NCI-H2081 treated with DMSO at 0.1 percent for 48 hours (cell line): ENCODE data around the gene DDX11.
"Not testable (repeated sequence)": the region's sequence is repeated elsewhere in the genome, so short reads cannot be mapped to it uniquely, and the experiment has no call there.

ENCODE experiments used
- DNase-seq: peaks from one replicate; lab custom pipeline; 2025; lab: John Stamatoyannopoulos, UW

Gene DDX11

DNA sequence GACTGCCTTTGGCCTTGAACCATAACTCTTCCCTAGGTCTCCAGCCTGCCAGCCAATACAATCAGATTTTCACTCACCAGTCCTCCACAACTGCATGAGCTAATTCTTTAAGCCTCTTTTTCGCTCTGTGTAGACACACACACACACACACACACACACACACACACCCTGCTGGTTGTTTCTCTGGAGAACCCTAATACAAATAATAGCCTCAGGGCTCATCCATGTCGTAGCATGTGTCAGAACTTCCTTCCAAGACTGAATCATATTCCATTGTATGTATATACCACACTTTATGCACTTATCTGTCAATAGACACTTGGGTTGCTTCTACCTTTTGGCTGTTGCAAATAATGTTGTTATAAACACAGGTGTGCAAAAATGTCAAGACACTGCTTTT lies 6.0 kb upstream of the DDX11 start:
- not testable (repeated sequence) for DNase-seq

DNA sequence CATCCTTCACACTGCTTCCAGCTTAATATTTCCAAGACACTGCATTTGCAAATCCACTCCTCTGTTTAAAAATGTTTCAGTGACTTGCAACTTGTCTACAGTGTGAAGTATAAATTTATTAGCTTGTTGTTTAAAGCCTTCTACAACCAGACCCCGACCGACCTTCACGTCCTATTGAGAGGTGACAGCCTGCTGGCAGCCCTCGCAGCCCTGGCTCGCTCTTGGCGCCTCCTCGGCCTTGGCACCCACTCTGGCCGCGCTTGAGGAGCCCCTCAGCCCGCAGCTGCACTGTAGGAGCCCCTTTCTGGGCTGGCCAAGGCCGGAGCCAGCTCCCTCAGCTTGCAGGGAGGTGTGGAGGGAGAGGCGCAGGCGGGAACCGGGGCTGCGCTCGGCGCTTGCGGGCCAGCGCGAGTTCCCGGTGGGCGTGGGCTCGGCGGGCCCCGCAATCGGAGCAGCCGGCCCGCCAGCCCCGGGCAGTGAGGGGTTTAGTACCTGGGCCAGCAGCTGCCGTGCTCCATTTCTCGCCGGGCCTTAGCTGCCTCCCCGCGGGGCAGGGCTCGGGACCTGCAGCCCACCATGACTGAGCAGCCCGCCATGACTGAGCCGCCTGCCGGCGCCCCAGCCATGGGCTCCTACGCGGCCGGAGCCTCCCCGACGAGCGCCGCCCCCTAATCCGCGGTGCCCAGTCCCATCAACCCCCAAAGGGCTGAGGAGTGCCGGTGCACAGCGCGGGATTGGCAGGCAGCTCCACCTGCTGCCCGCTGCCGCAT lies 2.5 kb upstream of the DDX11 start:
- DNase-seq, result not testable (repeated sequence)

DNA sequence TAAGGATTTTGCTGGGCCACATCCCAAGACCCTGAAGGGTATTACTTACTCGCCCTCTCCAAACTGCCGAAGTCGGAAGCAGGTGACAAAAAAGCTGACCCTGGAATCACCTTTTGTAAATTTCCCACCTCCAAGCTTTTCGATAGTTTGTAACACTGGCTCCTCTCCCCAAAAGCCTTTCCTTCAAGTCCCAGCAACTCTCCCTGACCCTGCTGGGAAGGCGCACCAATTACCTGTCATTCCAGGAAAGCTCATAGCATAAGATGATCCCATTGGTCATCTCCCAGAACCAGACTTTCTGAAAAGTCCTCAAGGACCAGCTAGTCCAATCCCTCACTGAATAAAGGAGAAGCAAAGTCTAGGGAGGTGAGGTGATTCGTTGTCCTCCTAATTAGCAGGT lies 698 bp upstream of the DDX11 start:
- not testable (repeated sequence) for DNase-seq

DNA sequence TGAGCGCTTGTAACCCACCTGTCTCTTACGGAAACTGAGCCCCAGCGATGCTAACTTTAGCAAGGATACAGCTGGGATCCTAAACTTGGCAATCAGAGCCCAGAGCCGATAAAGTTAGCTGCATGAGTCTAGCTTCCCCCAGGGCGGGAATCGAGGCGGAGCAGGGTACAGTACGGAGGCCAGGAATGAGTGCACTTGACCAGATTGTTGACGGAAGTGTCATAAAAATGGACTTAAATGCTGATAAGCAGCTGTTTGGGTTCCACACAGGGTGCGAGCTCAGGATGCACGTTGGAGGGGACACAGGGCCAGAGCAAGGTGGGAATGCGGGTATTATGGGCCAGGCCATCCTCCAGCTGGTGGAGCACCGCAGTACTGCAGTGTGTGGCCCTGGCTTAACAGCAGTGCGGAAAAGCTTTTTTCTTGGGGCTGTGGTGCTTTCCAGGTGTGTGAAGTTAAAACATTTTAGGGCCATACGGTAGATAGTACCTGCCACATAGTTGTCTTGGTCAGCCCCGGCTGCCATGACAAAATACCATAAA lies 744 bp downstream of the DDX11 start:
- DNase-seq, result not testable (repeated sequence)

DNA sequence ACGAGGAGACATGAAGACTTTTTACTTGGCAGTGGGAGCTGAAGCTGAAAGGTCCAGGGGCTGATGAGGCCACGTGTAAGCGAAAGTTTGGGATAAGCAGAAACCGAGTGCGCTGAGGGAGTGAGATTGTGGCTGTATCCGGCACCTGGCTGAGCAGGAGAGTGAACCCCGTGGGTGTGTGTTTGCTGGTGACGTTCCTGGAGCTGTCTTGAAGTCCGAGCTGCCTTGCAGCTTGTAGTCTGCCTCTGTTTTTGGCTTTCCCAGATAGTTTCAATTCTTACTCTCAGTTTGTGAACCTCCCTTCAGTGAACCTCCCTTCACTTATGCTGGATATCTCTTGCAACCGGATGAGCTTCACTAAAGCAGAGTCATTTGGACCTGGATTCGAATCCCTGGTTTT lies 2.5 kb downstream of the DDX11 start:
- not testable (repeated sequence) for DNase-seq

DNA sequence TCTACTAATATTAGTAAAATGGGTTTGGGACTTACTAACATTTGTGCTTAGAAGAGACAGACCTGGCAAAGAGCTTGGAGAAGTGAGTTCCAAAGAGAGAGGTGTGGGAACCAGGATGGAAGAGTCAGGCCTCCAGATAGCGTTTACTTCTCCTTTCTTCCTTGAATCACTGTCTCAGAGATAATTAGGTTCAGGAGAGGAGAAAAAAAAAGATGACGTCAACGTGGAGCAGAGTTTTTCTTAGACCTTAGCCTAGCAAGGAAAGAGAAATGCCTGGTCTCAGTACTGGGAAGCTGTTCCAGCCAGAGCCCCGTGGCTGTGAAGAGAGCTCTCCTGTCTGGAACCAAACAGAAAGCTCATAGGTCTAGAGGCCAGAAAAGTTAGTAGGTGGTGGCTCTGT lies 3.4 kb downstream of the DDX11 start:
- not testable (repeated sequence) for DNase-seq

DNA sequence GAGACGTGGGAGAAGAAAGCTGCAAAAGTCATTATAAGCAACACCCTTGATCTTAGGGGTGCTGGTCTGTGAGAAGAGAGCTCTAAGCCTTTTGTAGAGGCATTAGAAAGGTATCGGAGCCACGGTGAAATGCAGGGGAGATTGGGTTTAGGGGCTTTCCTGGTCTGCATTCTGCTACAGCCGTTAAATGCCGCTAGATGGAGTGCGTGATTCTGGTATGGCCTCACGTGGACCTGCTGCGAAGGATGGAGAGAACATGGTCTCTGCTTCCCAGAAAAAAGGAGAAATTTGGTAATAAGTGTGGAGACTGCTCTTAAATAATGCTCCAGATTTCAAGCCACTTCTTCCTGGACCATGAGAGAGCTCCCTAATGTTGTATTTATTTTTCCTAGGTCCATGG lies 4.3 kb downstream of the DDX11 start:
- DNase-seq, result not testable (repeated sequence)

DNA sequence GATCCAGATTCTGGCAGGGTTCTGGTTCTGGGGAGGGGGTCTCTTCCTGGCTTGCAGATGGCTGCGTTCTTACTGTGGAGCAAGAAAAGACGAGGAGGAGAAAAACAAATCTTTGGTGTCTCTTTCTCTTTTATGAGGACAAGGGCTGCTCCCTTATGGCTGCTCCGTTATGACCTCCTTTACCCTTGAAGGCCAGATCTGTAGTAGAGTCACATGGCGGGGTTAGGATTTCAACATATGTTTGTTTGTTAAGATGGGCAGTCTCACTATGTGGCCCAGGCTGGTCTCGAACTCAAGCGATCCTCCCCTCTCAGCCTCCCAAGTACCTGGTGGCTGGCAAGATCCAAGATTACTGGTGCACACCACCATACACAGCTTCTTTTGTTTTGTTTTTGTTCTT lies 5.8 kb downstream of the DDX11 start:
- DNase-seq, result not testable (repeated sequence)

DNA sequence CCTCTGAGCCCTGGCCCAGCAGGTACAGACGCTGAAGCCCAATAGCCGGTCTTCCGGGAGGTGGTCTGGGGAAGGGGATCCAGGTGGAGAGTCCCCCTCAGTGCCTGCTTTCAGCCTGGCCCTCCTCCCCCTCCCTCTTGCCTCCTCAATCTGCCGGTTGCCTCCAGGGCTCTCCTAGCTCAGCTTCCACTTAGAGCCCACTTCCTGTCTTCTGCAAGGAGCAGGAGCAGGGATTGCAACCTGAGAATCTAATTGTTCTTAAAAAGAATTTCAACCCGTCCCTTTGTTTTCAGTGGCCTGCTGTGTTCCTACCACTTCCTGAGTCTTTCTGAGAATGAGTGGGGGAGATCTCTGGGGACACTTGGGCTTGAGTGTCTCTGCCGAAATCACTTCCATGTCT lies 6.6 kb downstream of the DDX11 start:
- DNase-seq, result not testable (repeated sequence)

DNA sequence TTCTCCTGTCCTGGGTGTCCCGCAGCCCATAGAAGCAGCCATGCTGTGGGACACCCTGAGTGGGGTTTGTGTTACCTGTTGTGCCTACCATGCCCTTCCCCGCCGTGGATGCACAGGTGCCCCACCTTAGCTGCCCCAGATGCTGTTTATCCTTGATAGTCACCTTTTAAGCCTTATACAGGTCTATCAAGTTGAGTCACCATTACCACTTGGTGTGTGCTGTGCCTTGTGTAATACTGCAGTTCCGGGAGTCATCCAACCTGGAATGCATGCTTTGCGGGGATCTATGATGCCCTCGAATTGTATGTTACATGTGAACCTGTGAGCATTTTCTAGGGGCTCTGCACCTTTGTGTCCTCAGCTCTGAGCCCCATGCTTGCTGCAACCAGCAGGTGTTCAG lies 7.6 kb downstream of the DDX11 start:
- not testable (repeated sequence) for DNase-seq

DNA sequence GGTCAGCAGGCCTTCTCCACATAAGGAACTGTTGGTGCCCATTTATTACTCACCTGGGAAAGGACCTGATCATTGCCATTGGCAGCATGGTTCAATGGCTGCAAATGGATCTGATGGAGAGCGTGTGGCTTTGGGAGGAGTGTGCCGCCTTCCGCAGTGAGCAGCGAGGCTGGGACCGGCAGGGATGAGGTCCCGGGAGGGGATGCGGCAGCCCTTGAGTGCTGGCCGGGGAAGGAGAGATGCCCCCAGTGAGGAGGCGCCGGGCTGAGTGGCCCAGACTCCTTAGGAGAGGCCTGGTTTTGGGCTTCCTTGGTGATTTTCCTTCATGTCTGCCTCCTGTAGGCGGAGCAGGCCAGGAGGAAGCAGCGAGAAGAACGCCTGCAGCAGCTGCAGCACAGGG lies 10.6 kb downstream of the DDX11 start:
- DNase-seq, result not testable (repeated sequence)

DNA sequence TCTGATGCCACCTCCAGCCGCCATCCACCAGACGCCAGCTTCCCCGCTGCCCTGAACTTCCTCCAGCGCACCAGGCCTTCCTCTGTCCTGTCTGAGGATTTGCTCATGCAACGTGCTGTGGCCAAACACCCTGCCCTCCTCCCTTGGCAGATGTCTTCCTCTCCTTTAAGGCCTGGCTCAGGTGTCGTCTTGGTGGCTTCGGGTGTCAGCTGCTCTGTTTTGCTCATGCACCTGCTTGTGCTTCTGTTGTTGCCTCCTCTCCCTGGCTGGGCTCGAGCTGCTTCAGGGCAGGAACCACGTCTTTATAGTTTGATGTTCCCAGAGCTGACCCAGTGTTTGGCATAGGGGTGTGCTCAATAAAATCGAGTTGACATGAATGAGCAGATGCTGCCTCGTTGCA lies 12.4 kb downstream of the DDX11 start:
- not testable (repeated sequence) for DNase-seq

DNA sequence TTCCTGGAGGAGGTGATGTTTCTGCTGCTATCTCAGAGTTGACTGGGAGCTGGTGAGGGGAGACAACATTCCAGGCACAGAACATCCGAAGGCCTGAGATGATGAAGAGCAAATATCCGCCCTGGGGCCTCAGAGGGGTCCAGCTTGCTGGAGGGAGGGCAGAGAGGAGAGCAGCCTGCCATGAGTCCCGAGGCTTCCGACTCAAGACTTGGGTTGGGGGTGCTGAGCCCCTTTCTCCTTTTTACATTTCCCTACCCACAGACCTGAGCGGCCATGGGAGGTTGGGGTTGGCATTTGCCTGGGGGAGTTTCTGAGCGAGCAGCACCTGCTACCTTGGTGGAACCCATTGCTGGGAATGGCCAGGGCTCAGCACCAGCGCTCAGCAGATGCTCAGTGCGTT lies 13.8 kb downstream of the DDX11 start:
- DNase-seq, result not testable (repeated sequence)

DNA sequence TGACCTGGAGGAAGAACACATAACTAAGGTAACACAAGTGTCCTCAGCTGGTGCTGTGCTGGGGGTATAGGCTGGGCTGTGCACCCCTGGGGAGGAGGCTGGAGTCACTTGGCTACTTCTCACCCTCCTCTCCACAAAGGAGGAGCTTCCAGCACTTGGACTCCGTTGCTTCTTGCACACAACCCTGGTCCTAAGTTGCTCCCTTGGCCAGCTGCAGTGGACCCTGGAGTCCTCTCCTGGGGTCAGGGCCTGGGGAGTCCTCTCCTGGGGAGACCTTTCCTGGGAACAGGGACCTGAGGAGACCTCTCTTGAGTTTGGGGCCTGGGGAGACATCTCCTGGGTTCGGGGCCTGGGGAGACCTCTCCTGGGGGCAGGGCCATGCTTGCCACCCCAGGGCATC lies 14.3 kb downstream of the DDX11 start:
- DNase-seq, result not testable (repeated sequence)

DNA sequence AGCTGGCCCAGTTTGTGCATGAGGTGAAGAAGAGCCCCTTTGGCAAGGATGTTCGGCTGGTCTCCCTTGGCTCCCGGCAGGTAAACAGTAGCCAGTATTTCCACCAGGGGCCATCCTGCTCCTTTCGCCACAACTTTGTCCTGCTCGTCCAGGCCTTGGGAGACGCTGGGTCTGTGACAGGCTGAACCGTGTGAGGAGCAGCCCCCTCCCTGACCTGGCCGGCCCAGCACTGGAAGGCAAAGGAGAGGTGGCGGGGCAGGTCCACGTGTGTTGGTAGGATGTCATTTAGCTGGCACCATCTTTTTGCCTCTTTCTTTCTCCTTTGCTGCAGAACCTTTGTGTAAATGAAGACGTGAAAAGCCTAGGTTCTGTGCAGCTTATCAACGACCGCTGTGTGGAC lies 15.4 kb downstream of the DDX11 start:
- DNase-seq, result no peak

DNA sequence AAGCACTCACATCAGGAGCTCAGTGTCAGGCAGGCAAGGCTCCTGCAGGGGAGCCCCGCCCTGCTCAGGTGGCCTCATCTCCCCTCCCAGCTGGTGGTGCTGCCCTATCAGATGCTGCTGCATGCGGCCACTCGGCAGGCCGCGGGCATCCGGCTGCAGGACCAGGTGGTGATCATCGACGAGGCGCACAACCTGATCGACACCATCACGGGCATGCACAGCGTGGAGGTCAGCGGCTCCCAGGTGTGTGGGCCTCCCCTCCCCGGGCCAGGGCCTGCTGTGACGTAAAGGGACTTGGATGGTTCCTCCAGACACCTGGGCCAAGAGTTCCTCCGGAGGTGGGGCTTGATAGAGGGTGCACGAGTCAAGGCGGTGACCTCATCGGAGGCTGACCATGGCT lies 18.0 kb downstream of the DDX11 start:
- not testable (repeated sequence) for DNase-seq

DNA sequence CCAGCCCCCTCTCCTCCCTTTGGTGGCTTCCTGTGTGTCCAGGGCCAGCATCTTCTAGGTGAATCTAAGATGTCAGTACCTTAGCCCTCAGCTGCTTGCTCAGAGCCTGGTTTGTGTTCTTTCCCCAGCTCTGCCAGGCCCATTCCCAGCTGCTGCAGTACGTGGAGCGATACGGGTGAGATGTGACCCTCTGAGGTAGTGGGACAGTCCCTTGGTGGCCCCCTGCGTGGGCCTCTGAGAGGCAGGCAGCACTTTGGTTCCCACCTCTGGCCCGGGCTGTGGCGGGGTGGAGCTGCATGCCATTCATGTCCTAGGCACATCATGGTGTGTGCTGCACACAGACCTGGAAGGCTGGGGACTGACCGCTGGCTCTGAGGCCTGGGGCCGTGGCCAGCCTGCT lies 19.1 kb downstream of the DDX11 start:
- not testable (repeated sequence) for DNase-seq

DNA sequence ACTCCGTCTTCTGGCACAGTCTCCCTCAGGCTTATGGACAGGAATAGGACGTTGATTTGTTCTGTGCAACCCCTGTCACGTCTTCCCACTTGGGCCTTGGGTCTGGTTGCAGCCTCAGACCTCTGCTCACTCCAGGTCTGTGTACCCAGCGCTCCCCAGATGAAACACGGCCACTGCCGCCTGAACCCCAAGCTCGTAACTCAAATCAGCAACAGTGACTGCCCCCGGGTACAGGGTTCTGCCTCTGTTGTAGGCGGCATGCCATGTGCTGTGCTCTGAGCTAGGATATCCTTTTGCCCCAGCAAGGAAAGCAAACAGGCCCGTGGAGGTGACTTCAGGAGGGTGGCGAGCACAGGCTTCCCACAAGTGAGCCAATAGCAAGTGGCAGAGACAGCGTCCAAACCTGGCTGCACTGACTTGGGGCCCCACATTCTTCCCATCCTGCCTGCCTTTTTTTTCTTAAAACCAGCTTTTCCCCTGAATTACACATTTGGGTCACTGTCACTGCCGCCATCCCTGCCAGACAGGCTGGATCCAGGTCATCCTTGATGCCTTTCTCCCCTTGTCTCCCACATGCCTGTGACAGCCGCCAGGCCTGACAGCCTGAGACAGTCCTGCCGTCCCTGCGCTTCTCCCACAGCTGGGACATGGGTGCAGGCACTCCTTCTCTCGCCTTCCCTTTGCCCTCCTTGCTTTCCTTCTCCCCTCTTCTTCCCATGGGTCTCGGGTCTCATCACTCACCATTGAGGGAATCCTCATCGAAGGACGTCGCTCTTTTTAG lies 21.6 kb downstream of the DDX11 start:
- not testable (repeated sequence) for DNase-seq

DNA sequence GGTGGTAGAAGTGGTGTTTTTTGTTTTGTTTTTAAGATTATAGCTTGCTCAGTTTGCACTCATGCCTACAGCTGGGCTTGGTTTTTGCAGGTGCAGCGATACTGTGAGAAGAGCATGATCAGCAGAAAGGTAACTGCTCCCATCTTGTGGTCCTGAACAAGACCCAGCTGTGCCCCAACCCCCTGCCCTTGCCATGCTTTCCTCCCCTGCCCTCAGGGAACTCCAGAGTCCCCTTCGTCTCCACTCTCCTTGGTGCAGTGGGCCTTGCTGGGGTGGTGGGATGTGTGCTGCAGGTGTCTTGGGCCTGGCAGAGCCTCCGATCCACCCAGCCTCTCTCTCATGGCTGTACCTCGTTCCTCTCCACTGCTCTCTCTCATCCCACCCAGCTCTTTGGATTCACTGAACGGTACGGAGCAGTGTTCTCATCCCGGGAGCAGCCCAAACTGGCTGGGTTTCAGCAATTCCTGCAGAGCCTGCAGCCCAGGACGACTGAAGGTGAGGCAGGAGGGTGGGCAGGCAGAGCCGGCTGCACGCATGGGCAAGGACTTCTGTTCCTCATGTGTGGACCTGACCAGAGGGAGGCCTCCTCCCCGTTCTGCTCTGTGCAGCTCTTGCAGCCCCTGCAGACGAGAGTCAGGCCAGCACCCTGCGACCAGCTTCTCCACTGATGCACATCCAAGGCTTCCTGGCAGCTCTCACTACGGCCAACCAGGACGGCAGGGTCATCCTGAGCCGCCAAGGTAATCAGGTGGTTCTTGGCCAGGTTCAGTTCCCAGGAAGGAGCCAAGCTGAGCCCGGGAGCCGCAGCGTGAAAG lies 22.8 kb downstream of the DDX11 start:
- not testable (repeated sequence) for DNase-seq

DNA sequence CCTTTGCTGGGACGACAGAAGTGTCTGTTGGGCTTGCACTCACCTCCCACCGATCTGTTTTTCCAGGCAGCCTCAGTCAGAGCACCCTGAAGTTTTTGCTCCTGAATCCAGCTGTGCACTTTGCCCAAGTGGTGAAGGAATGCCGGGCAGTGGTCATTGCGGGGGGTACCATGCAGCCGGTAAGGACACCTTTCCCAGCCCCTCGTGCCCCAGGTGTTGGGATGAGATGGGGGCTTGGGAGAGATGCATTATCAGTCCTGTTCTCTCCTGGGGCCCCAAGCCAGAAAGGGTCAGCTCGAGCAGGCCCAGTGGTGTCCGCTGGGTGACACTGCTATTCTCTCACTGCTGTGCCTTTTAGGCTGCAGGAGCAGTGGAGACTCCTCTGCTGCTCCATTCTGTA lies 24.2 kb downstream of the DDX11 start:
- DNase-seq, result not testable (repeated sequence)

DNA sequence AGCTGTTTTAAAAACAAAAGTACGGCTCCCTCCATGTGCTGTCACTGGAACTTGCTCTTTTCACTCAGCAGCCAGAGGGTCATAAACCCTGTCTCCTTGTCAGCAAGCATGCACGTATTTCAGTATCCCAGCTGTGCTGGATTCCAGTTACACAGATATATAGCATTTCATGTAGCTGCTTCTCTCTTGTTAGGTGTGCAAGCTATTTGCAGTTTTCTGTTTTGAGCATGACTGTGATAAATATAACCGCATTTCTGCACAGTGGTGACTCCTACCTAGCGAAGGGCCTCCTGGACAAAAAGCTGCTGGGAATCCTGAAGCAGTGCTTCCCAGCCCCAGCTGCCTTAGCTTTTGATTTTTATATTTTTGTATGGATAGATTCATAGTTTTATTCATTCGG lies 24.7 kb downstream of the DDX11 start:
- not testable (repeated sequence) for DNase-seq

DNA sequence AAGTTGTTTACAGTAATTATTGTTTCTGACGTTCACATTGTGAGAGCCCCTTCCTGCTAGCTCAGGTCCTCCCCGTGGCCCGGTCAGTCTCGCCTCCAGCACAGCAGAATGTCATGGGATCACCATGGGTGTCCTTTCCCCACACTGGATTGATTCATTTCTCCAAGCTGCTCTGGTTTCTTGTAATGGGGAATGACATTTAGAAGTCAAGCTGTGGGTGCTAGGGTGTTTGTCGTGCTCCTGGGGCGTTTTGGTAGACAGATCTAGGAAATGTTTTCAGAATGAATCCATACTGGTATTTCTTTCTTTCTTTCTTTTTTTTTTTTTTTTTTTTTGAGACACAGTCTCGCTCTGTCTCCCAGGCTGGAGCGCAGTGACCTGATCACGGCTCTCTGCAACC lies 25.1 kb downstream of the DDX11 start:
- DNase-seq, result not testable (repeated sequence)
